Measurements from ENCODE around the gene MARK3.

Gene MARK3

GRCh38 chr14:103533137-103533998, 148.2 kb downstream of the MARK3 start:
- H3K27me3 ChIP-seq = peaks cover 5% of the 10 kb centered on the region
- no peaks in the 10 kb centered on the region for H3K9me3 ChIP-seq
- H3K27ac ChIP-seq = no peak overlapping the region
- H3K36me3 ChIP-seq = no peaks in the 10 kb centered on the region
- H3K4me3 ChIP-seq (ENCODE audit: low read depth in 1 of 2, low read length in 1 of 2) = no peak overlapping the region
- TF ChIP-seq CTCF (IDR thresholded peaks at IDR 0.05) = no peak
- H3K4me1 ChIP-seq (ENCODE audit: control insufficient read depth in 1 of 2, insufficient read depth in 1 of 2, low read depth in 1 of 2, low read length in 1 of 2) = peaks cover 14 to 16% of the 10 kb centered on the region in 2 experiments

DNA sequence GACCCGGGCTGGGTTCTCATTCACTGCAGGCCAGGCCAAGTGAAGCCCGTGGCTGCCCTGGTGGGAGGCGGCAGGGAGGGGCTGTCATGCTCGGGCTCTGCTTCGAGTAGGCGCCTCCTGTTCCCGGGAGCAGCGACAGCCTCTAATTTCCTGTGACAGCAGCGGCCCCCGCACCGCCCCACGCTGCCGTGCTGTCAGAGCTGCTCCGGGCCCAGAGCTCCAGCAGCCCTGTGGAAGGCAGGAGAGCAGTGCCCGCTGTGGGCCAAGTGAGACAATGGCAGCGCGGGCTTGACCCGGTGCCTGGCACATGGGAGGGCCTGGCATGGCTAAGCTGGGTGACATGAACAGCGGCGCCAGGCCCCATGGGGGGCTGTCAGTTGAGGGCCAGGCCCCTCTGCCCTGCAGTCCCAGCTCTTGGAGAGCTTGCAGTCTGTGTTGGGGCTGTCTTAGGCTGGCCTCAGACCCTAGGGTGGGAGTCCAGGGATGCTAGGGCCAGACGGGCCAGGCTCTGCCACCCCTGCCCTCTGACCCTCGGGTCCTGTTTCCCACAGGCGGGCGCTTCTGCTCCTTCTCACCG, 148.9 kb downstream of the MARK3 start:
- no peak for TF ChIP-seq CTCF (IDR thresholded peaks at IDR 0.05)
- Histone ChIP-seq H3K4me1 (ENCODE audit: control insufficient read depth in 1 of 2, insufficient read depth in 1 of 2, low read depth in 1 of 2, low read length in 1 of 2) (peaks cover 8 to 11% of the 10 kb centered on the region in 2 experiments), H3K9me3 (no peaks in the 10 kb centered on the region), H3K27me3 (peaks cover 12% of the 10 kb centered on the region), H3K36me3 (no peaks in the 10 kb centered on the region), H3K27ac (no peak overlapping the region), H3K4me3 (ENCODE audit: low read depth in 1 of 2, low read length in 1 of 2) (no peak overlapping the region)

- no peak overlapping the region for H3K4me3 ChIP-seq (ENCODE audit: low read depth in 1 of 2, low read length in 1 of 2)
- H3K27ac ChIP-seq = no peak overlapping the region
- TF ChIP-seq CTCF (IDR thresholded peaks at IDR 0.05) = no peak
- H3K4me1 ChIP-seq (ENCODE audit: control insufficient read depth in 1 of 2, insufficient read depth in 1 of 2, low read depth in 1 of 2, low read length in 1 of 2) = peaks cover 3 to 5% of the 10 kb centered on the region in 2 experiments
- H3K9me3 ChIP-seq = no peaks in the 10 kb centered on the region
- H3K27me3 ChIP-seq = peaks cover 17% of the 10 kb centered on the region
- no peaks in the 10 kb centered on the region for H3K36me3 ChIP-seq
These were observed 149.4 kb downstream of the MARK3 start for GRCh38 chr14:103534576-103535061.

- no peak for TF ChIP-seq CTCF (IDR thresholded peaks at IDR 0.05)
- Histone ChIP-seq H3K4me1 (ENCODE audit: control insufficient read depth in 1 of 2, insufficient read depth in 1 of 2, low read depth in 1 of 2, low read length in 1 of 2) (no peaks in the 10 kb centered on the region), H3K36me3 (no peaks in the 10 kb centered on the region), H3K4me3 (ENCODE audit: low read depth in 1 of 2, low read length in 1 of 2) (no peak overlapping the region), H3K9me3 (no peaks in the 10 kb centered on the region), H3K27me3 (peaks cover 24% of the 10 kb centered on the region), H3K27ac (no peak overlapping the region)
These were observed 150.1 kb downstream of the MARK3 start for GRCh38 chr14:103535081-103535890.

DNA sequence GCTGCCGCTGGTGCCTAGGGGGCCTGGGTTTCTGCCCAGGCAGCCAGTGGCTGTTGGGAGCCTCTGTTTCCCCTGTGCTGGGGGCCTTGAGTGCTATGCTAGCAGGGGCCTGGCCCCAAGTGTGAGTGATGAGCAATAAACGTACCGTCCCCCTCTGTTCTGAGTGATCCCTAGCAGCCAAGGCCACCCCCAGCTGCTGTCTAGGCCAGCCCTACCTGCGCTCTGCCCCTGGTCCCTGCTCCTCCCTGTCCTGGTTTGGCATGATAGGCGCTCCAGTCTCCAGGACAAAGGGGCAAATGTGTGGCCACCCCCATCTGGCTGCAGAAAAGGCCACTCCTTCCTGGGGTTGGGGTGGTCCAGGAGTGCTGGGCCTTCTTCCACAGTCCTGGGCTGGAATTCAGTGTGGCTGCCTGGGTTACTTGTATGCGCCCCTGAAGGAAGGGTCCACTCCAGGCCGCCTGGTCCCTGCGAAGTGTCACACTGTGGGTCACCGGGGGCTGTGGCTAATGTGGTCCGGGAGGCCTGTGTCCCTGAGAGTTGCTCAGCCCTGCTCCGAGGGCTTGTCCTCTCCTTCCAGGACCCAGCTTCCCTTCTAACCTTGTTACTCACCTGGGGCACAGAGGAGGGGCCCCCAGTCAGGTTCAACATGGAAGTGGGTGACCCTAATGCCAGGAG, 150.8 kb downstream of the MARK3 start:
- Histone ChIP-seq H3K9me3 (no peaks in the 10 kb centered on the region), H3K36me3 (no peaks in the 10 kb centered on the region), H3K27me3 (peaks cover 31% of the 10 kb centered on the region), H3K4me1 (ENCODE audit: control insufficient read depth in 1 of 2, insufficient read depth in 1 of 2, low read depth in 1 of 2, low read length in 1 of 2) (no peaks in the 10 kb centered on the region), H3K4me3 (ENCODE audit: low read depth in 1 of 2, low read length in 1 of 2) (no peak overlapping the region), H3K27ac (no peak overlapping the region)
- no peak for TF ChIP-seq CTCF (IDR thresholded peaks at IDR 0.05)

All from neutrophil (primary cell).